Panc1 (cell line): ENCODE data around the gene SEC22A. TPM values are rescaled to one million over a fixed set of nuclear protein-coding genes. Genes with fewer than 3 reads are reported as not detected.
A peak's percentile ranks its signal among the peaks of the same experiment; 100 is the strongest.

Source experiments
- ATAC-seq: fragments of 200-7000 bp; cut with Tn5 transposase; 2 replicates; pipeline ENCODE4 v1.9.1; 2020; ENCODE audit warnings: mild to moderate bottlenecking, moderate library complexity
- BruUV-seq: library from RNA; stranded (reverse); fragments of 400-500 nt; replicated peaks from 2 replicates; lab custom pipeline; 2021; lab: Mats Ljungman, UMichigan
- CTCF ChIA-PET: fragments of 300-600 bp; sonication (Branson Sonifier 250); formaldehyde crosslinking; loops from one replicate; lab custom pipeline; 2022; ENCODE audit warnings: antibody characterized with exemption; lab: Charles Lee
- POLR2A ChIA-PET: fragments of 300-600 bp; sonication (Branson Sonifier 250); formaldehyde crosslinking; loops from one replicate; lab custom pipeline; 2022; ENCODE audit warnings: antibody characterized with exemption; lab: Charles Lee
- DNase-seq: peaks from one replicate; pipeline ENCODE4 v3.0.0-alpha.2; 2010; ENCODE audit warnings: low read depth, low spot score
- H3K27ac ChIP-seq: 2 replicates; pipeline ENCODE4 v1.5.1; 2011; ENCODE audit warnings: mild to moderate bottlenecking, low read length, inconsistent platforms
- H3K27me3 ChIP-seq: fragments of 200-500 bp; sonication (Bioruptor generic); 2 replicates; pipeline ENCODE4 v1.6.0; 2014; ENCODE audit warnings: low read length, inconsistent platforms; ENCODE audit not compliant: control insufficient read depth, insufficient read depth
- H3K36me3 ChIP-seq: fragments of 200-500 bp; sonication (Bioruptor generic); 2 replicates; pipeline ENCODE4 v1.5.1; 2014; ENCODE audit warnings: inconsistent platforms, mild to moderate bottlenecking, low read length, moderate library complexity; ENCODE audit not compliant: control insufficient read depth, insufficient read depth
- H3K4me1 ChIP-seq: 2 replicates; pipeline ENCODE4 v1.5.1; 2011; ENCODE audit warnings: inconsistent platforms, mild to moderate bottlenecking, low read length, moderate library complexity; ENCODE audit not compliant: control insufficient read depth, insufficient read depth
- H3K4me3 ChIP-seq, 2 experiments: 2 replicates each; pipeline ENCODE4 v1.5.1; 2011 to 2012; ENCODE audit warnings: low read depth in 2 of 2, low read length in 2 of 2, mild to moderate bottlenecking in 2 of 2, inconsistent platforms in 1 of 2, moderate library complexity in 1 of 2
- H3K9me3 ChIP-seq: fragments of 200-500 bp; sonication (Bioruptor generic); 2 replicates; pipeline ENCODE4 v1.5.1; 2014; ENCODE audit warnings: low read depth, mild to moderate bottlenecking, inconsistent platforms, low read length, moderate library complexity; ENCODE audit not compliant: control insufficient read depth, insufficient read depth
- CTCF ChIP-seq: fragments of 450-650 bp; IDR thresholded peaks from 2 replicates; pipeline ENCODE4 v1.5.1; 2017; ENCODE audit warnings: mild to moderate bottlenecking
- POLR2AphosphoS5 ChIP-seq: IDR thresholded peaks from 2 replicates; pipeline ENCODE4 v1.6.1; 2012; ENCODE audit warnings: mild to moderate bottlenecking, low read depth, low read length, moderate library complexity
- REST ChIP-seq, 2 experiments: IDR thresholded peaks; 2 replicates each; pipeline ENCODE4 v1.6.1; 2011 to 2012; ENCODE audit warnings: low read depth in 2 of 2, control low read depth in 1 of 2, low read length in 1 of 2, mild to moderate bottlenecking in 1 of 2, moderate library complexity in 1 of 2; ENCODE audit not compliant: insufficient read depth in 1 of 2
- SIN3A ChIP-seq: IDR thresholded peaks from 2 replicates; pipeline ENCODE4 v1.6.1; 2012; ENCODE audit warnings: low read depth, mild to moderate bottlenecking, low read length, moderate library complexity, borderline replicate concordance; ENCODE audit not compliant: insufficient read depth
- TCF7L2 ChIP-seq: IDR thresholded peaks from 2 replicates; pipeline ENCODE4 v1.6.1; 2011; ENCODE audit warnings: mild to moderate bottlenecking, low read depth, low read length, inconsistent platforms
- in situ Hi-C: cut with HindIII; loops from 2 replicates; pipeline ENCODE4 v1.10.0; 2016; ENCODE audit warnings: low sequenced_read_pairs, low pct_unique_long_range_greater_than_20kb
- intact Hi-C: fragments of 100-400 bp; cut with micrococcal nuclease; formaldehyde crosslinking; loops from one replicate; pipeline ENCODE4 v1.10.0; 2022; ENCODE audit not compliant: unreplicated experiment
- total RNA-seq: library from RNA; stranded (reverse); gene quantifications from one replicate; pipeline ENCODE4 v1.2.1, GENCODE V29; 2021; ENCODE audit not compliant: unreplicated experiment

SEC22A gene
- total RNA-seq, 1 experiment from 2014 or later = 22.7 TPM

- DNase-seq (no peak), ATAC-seq (no peak)
- no TSS peak for BruUV-seq
- Histone ChIP-seq H3K4me3 (no peak overlapping the region), H3K9me3 (peaks cover 14% of the 10 kb centered on the region; the same call in 1 of the 2 replicates), H3K27ac (no peak overlapping the region), H3K36me3 (peaks cover 7% of the 10 kb centered on the region; the same call in 1 of the 2 replicates), H3K4me1 (no peaks in the 10 kb centered on the region), H3K27me3 (no peaks in the 10 kb centered on the region)
- ChIA-PET POLR2A (no interaction called here), CTCF (no interaction called here)
- in situ Hi-C loops (no loop called here), intact Hi-C loops (no loop called here)
- TF ChIP-seq TCF7L2 (no peak), REST (IDR thresholded peaks at IDR 0.05; ENCODE audit: insufficient read depth in 1 of 2, low read depth in 2 of 2, low read length in 1 of 2) (no peak), CTCF (no peak), SIN3A (no peak), POLR2AphosphoS5 (no peak)
These were observed 24.8 kb downstream of the SEC22A start for GRCh38 chr3:123226549-123226948.

- H3K4me3 ChIP-seq = no peak overlapping the region
- ATAC-seq (no peak), DNase-seq (peak; percentile 7)
- no peak overlapping the region for H3K27ac ChIP-seq
- in situ Hi-C loops = no loop called here
- TF ChIP-seq SIN3A (no peak), CTCF (no peak), TCF7L2 (no peak), POLR2AphosphoS5 (no peak), REST (IDR thresholded peaks at IDR 0.05; ENCODE audit: insufficient read depth in 1 of 2, low read depth in 2 of 2, low read length in 1 of 2) (no peak)
- TSS peak; percentile 25 for BruUV-seq
- H3K36me3 ChIP-seq = peaks cover 7% of the 10 kb centered on the region; the same call in 1 of the 2 replicates
- ChIA-PET CTCF (no interaction called here), POLR2A (no interaction called here)
- H3K9me3 ChIP-seq = peaks cover 14% of the 10 kb centered on the region; the same call in 1 of the 2 replicates
- no peaks in the 10 kb centered on the region for H3K27me3 ChIP-seq
- intact Hi-C loops = no loop called here
- H3K4me1 ChIP-seq = no peaks in the 10 kb centered on the region
These were observed 27.4 kb downstream of the SEC22A start for GRCh38 chr3:123229145-123229544.
